Measurements from ENCODE around the gene HIVEP2. TPM values are rescaled to one million over a fixed set of nuclear protein-coding genes. Genes with fewer than 3 reads are reported as not detected.

Gene HIVEP2
- total RNA-seq, 1 donor from 2014 or later = 18.6 TPM

DNA sequence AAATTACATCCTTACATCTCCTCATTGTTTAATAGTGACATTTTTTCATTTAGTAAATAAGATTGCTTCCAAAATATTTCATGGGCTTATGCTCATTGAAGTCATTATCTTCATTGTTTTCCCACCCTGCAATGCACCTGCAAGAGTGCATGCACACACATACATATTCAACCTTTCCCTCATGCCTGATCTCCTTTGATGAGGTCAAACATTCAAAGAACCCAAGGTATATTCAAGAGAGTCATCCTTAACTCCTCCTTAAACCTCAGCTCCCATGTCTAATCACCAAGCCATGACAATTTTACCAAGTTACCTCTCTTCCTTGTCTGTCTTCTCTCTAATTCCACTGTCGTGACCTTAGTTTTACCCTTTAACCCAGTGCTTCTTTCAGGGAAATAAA lies 56.5 kb downstream of the HIVEP2 start:
- ATAC-seq (no peak), DNase-seq (no peak)
- TF ChIP-seq CTCF (IDR thresholded peaks at IDR 0.05) = no peak
- intact Hi-C loops (cut with DNase I) = no loop called here
- no peaks in the 10 kb centered on the region for H3K27me3 ChIP-seq
- no peaks in the 10 kb centered on the region for H3K9me3 ChIP-seq
- H3K36me3 ChIP-seq = no peaks in the 10 kb centered on the region
- no peak overlapping the region for H3K4me3 ChIP-seq
- H3K27ac ChIP-seq = no peak overlapping the region
- peaks cover 14% of the 10 kb centered on the region for H3K4me1 ChIP-seq

DNA sequence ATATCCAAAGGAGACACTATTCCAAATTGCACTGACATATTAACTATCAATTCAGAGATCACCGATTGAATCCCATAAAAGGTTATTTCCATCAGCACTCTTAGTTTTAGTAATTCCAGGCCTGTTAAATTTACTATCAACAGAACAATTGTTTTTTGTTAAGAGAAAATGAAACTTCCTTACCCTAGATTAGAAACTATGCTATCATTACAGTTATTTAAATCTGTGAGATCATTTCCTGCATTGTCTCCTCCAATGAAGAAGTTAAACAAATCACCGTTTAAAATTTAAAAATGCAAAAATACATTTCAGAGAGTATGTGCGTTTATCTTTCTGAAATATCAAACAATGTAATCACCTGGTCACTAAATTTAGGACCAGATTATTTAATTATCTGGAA lies 57.5 kb downstream of the HIVEP2 start:
- DNase-seq = no peak
- no peak overlapping the region for H3K4me3 ChIP-seq
- intact Hi-C loops (cut with DNase I) = no loop called here
- no peak for TF ChIP-seq CTCF (IDR thresholded peaks at IDR 0.05)
- H3K9me3 ChIP-seq = no peaks in the 10 kb centered on the region
- H3K4me1 ChIP-seq = peaks cover 14% of the 10 kb centered on the region
- H3K27me3 ChIP-seq = no peaks in the 10 kb centered on the region
- H3K36me3 ChIP-seq = no peaks in the 10 kb centered on the region
- no peak overlapping the region for H3K27ac ChIP-seq
- no peak for ATAC-seq

- no peaks in the 10 kb centered on the region for H3K36me3 ChIP-seq
- TF ChIP-seq CTCF (IDR thresholded peaks at IDR 0.05) = peak; percentile 40
- no peaks in the 10 kb centered on the region for H3K9me3 ChIP-seq
- ATAC-seq (peak; percentile 66), DNase-seq (no peak)
- H3K27ac ChIP-seq = no peak overlapping the region
- peaks cover 14% of the 10 kb centered on the region for H3K4me1 ChIP-seq
- H3K27me3 ChIP-seq = no peaks in the 10 kb centered on the region
- no peak overlapping the region for H3K4me3 ChIP-seq
- intact Hi-C loops (cut with DNase I) = no loop called here
These were observed 58.4 kb downstream of the HIVEP2 start for GRCh38 chr6:142886431-142887170.

DNA sequence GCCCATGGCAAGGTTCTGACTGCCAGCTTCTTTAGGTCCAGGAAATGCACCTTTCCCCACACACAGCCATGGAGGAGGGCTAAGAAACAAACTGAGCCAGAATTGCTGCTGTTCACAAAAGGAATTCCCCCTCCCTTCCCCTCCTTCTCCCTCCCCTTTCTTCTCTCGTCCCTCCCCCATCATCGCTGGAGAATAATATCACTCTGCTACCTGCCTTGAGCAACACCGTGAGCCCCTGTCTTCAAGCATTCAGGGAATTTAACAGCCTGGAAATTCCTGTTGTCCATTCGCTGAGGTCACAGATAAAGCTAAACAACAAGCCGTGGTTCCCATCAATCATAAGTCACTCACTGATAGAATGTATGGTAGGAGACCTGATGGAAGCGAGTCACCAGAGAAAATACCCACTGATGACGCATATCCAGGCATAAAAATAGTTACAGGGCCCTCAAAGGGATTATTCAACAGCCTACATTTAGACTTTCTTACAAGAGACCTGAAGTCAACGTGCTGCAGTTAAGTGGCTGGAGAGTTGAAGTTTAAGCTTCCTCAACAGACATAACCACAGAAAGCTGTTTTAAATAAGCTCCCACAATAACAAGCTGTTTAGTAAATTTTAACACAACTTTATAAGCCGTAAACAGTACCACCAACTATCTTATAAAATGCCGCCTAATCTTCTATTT lies 59.7 kb downstream of the HIVEP2 start:
- Histone ChIP-seq H3K4me3 (peak overlapping the region; percentile 34), H3K9me3 (no peaks in the 10 kb centered on the region), H3K27ac (peak overlapping the region; percentile 17), H3K36me3 (no peaks in the 10 kb centered on the region), H3K4me1 (peaks cover 14% of the 10 kb centered on the region), H3K27me3 (no peaks in the 10 kb centered on the region)
- DNase-seq (no peak), ATAC-seq (peak; percentile 88)
- intact Hi-C loops (cut with DNase I) = no loop called here
- TF ChIP-seq CTCF (IDR thresholded peaks at IDR 0.05) = no peak

GRCh38 chr6:142884214-142885035 lies 60.6 kb downstream of the HIVEP2 start:
- intact Hi-C loops (cut with DNase I) = no loop called here
- no peak for TF ChIP-seq CTCF (IDR thresholded peaks at IDR 0.05)
- DNase-seq (no peak), ATAC-seq (no peak)
- no peaks in the 10 kb centered on the region for H3K9me3 ChIP-seq
- peak overlapping the region; percentile 17 for H3K27ac ChIP-seq
- no peaks in the 10 kb centered on the region for H3K36me3 ChIP-seq
- H3K4me3 ChIP-seq = peak overlapping the region; percentile 34
- no peaks in the 10 kb centered on the region for H3K27me3 ChIP-seq
- H3K4me1 ChIP-seq = peaks cover 14% of the 10 kb centered on the region

Measured in upper lobe of right lung (tissue), 1 donor.